Measurements from ENCODE around the gene FOXL1. TPM values are rescaled to one million over a fixed set of nuclear protein-coding genes. Genes with fewer than 3 reads are reported as not detected.

FOXL1 gene
- total RNA-seq, 1 donor from 2014 or later = 1.1 TPM

- H3K36me3 ChIP-seq (ENCODE audit: control insufficient read depth, insufficient read depth, low read length) = no peaks in the 10 kb centered on the region
- DNase-seq (ENCODE audit: low read depth) (no peak), FAIRE-seq (no peak)
- TF ChIP-seq CTCF (IDR thresholded peaks at IDR 0.05; ENCODE audit: insufficient read depth, low read length, severe bottlenecking) = no peak
- no peak overlapping the region for H3K4me3 ChIP-seq (ENCODE audit: low read depth, low read length)
- peaks cover 10% of the 10 kb centered on the region for H3K27me3 ChIP-seq (ENCODE audit: control insufficient read depth, insufficient read depth, low read length)
Observed at GRCh38 chr16:86574646-86575045, 3.7 kb upstream of the FOXL1 start.

- no peak for DNase-seq (ENCODE audit: low read depth)
- peaks cover 6% of the 10 kb centered on the region for H3K27me3 ChIP-seq (ENCODE audit: control insufficient read depth, insufficient read depth, low read length)
- TF ChIP-seq CTCF (IDR thresholded peaks at IDR 0.05; ENCODE audit: insufficient read depth, low read length, severe bottlenecking) = no peak
- H3K4me3 ChIP-seq (ENCODE audit: low read depth, low read length) = no peak overlapping the region
- H3K36me3 ChIP-seq (ENCODE audit: control insufficient read depth, insufficient read depth, low read length) = no peaks in the 10 kb centered on the region
- FAIRE-seq = no peak
Observed at GRCh38 chr16:86575095-86575685, 3.2 kb upstream of the FOXL1 start.

GRCh38 chr16:86575754-86576557 lies 2.4 kb upstream of the FOXL1 start:
- H3K27me3 ChIP-seq (ENCODE audit: control insufficient read depth, insufficient read depth, low read length) = peaks cover 6% of the 10 kb centered on the region
- peak; percentile 82 for TF ChIP-seq CTCF (IDR thresholded peaks at IDR 0.05; ENCODE audit: insufficient read depth, low read length, severe bottlenecking)
- DNase-seq (ENCODE audit: low read depth) (peak; percentile 83), FAIRE-seq (no peak)
- peak overlapping the region; percentile 43 for H3K4me3 ChIP-seq (ENCODE audit: low read depth, low read length)
- no peaks in the 10 kb centered on the region for H3K36me3 ChIP-seq (ENCODE audit: control insufficient read depth, insufficient read depth, low read length)

GRCh38 chr16:86576591-86577313 lies 1.6 kb upstream of the FOXL1 start:
- no peak for TF ChIP-seq CTCF (IDR thresholded peaks at IDR 0.05; ENCODE audit: insufficient read depth, low read length, severe bottlenecking)
- DNase-seq (ENCODE audit: low read depth) (peak; percentile 42), FAIRE-seq (no peak)
- Histone ChIP-seq H3K27me3 (ENCODE audit: control insufficient read depth, insufficient read depth, low read length) (peaks cover 2% of the 10 kb centered on the region), H3K4me3 (ENCODE audit: low read depth, low read length) (peak overlapping the region; percentile 43), H3K36me3 (ENCODE audit: control insufficient read depth, insufficient read depth, low read length) (no peaks in the 10 kb centered on the region)

- H3K27me3 ChIP-seq (ENCODE audit: control insufficient read depth, insufficient read depth, low read length) = peaks cover 2% of the 10 kb centered on the region
- no peak for TF ChIP-seq CTCF (IDR thresholded peaks at IDR 0.05; ENCODE audit: insufficient read depth, low read length, severe bottlenecking)
- FAIRE-seq (no peak), DNase-seq (ENCODE audit: low read depth) (no peak)
- H3K4me3 ChIP-seq (ENCODE audit: low read depth, low read length) = no peak overlapping the region
- H3K36me3 ChIP-seq (ENCODE audit: control insufficient read depth, insufficient read depth, low read length) = no peaks in the 10 kb centered on the region
Observed at GRCh38 chr16:86577314-86577971, 906 bp upstream of the FOXL1 start.
